ENCODE data around the gene PRRC2C. TPM values are rescaled to one million over a fixed set of nuclear protein-coding genes. Genes with fewer than 3 reads are reported as not detected.

Gene PRRC2C
- total RNA-seq, 1 donor from 2014 or later = 45.8 TPM

DNA sequence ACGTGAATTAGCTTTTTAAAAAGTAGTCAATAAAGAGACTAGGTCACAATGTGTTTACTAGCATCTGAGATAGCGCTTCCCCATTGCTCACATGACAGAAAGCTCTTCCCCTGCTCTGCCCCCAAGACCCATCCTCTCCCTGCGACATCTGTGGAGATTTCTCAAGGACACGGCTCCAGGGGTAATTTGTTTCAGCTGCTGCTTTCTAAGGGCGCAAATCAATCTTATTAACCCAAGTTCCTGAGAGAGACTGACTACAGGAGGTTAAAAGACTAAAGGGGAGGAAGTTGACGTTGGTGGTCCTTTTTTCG is 136.8 kb downstream of the PRRC2C start, which contains the start of gene MYOCOS:
TSS of gene MYOCOS (plus strand) at position 92 of the 311 bp plus-strand sequence. CDS start 1,641 bp downstream, outside the sequence.
- no peaks in the 10 kb centered on the region for H3K36me3 ChIP-seq
- H3K27ac ChIP-seq (replicated peaks) = no peak within 1 kb of the TSS
- H3K27me3 ChIP-seq (ENCODE audit: low read depth) = no peaks in the 10 kb centered on the region
- no peaks in the 10 kb centered on the region for H3K9me3 ChIP-seq (replicated peaks)
- no peak within 1 kb of the TSS for H3K4me3 ChIP-seq
- no peak for DNase-seq
- TF ChIP-seq, protein P1, sequence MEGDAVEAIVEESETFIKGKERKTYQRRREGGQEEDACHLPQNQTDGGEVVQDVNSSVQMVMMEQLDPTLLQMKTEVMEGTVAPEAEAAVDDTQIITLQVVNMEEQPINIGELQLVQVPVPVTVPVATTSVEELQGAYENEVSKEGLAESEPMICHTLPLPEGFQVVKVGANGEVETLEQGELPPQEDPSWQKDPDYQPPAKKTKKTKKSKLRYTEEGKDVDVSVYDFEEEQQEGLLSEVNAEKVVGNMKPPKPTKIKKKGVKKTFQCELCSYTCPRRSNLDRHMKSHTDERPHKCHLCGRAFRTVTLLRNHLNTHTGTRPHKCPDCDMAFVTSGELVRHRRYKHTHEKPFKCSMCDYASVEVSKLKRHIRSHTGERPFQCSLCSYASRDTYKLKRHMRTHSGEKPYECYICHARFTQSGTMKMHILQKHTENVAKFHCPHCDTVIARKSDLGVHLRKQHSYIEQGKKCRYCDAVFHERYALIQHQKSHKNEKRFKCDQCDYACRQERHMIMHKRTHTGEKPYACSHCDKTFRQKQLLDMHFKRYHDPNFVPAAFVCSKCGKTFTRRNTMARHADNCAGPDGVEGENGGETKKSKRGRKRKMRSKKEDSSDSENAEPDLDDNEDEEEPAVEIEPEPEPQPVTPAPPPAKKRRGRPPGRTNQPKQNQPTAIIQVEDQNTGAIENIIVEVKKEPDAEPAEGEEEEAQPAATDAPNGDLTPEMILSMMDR (IDR thresholded peaks at IDR 0.05; ENCODE audit: borderline replicate concordance) = no peak
- H3K4me1 ChIP-seq = no peaks in the 10 kb centered on the region
- intact Hi-C loops (cut with micrococcal nuclease) = no loop called here

DNA sequence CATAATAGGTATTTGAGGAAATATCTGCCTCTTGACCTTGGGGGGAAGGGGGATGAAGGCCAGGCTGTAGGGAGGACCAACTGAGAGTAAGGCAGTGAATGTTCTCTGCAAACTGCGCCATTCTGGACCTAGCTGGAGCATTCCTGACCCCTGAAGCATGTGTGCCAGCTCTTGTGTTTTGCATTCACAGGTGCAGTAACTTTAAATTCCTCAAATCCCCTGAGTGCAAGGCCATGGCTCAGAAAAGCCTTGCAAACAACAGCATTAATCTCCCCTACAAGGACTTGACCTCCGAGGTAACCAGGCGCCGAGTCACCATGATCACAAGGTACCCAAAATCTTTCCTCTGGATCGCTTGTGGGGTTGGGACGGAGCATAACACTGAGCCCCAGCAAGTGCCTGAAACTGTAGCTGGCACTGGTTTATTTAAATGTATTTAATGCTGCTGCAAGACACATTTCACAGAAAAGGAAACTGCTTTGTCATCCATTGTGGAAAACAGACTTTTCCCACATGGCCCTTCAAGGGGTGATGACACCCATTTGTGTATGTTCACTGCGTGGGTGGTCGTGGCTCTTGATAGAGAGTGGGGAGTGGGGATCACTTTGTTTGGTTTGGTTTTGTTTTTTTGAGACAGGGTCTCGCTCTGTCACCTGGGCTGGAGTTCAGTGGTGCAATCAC is 138.5 kb downstream of the PRRC2C start:
- Histone ChIP-seq H3K36me3 (no peaks in the 10 kb centered on the region), H3K27me3 (ENCODE audit: low read depth) (no peaks in the 10 kb centered on the region), H3K9me3 (replicated peaks) (no peaks in the 10 kb centered on the region), H3K27ac (replicated peaks) (no peak overlapping the region), H3K4me1 (no peaks in the 10 kb centered on the region), H3K4me3 (no peak overlapping the region)
- TF ChIP-seq, protein P1 (IDR thresholded peaks at IDR 0.05; ENCODE audit: borderline replicate concordance) = no peak
- intact Hi-C loops (cut with micrococcal nuclease) = no loop called here
- DNase-seq = no peak

DNA sequence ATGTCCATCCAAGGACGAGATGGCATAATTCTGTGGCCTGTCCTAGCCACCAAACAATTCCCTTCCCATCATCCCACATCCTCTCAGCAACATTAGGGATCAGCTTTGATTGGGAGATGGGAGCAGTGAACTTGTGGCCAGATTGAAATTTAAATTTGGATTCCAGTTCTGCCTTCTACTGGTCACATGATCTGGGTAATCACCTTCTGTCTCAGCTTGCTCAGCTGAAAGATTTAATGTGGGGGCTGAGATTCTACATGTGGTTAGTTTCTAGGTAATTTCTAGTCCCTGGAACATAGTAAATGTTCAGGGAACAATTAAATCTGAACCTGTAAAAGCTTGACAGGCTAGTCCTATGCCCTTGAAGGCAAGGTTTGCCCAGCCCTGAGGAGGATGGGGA is 139.9 kb downstream of the PRRC2C start:
- TF ChIP-seq, protein P1 (IDR thresholded peaks at IDR 0.05; ENCODE audit: borderline replicate concordance) = no peak
- H3K27me3 ChIP-seq (ENCODE audit: low read depth) = peaks cover 3% of the 10 kb centered on the region
- H3K36me3 ChIP-seq = no peaks in the 10 kb centered on the region
- no peaks in the 10 kb centered on the region for H3K4me1 ChIP-seq
- H3K4me3 ChIP-seq = no peak overlapping the region
- DNase-seq = no peak
- intact Hi-C loops (cut with micrococcal nuclease) = no loop called here
- no peaks in the 10 kb centered on the region for H3K9me3 ChIP-seq (replicated peaks)
- no peak overlapping the region for H3K27ac ChIP-seq (replicated peaks)

DNA sequence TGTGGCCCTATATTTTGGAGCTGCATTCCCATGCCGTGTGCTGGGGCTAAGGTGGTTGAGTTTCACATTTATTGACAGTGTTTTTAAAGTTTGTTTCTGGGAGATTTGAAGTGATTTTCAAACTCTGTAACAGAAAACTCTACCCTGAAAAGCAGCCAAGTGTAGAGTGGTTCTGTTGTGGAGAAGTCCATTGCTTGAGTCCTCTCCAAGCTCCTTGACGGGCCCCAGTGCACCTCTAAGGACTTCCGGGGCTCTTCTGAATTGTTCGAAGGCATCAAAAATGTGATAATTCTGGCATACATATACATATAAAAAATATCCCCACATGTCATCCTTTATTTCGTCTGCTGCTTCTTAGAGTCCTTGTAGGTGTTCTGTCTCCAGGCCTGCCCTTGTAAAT is 141.7 kb downstream of the PRRC2C start:
- intact Hi-C loops (cut with micrococcal nuclease) = no loop called here
- Histone ChIP-seq H3K4me3 (no peak overlapping the region), H3K4me1 (no peaks in the 10 kb centered on the region), H3K27me3 (ENCODE audit: low read depth) (peaks cover 5% of the 10 kb centered on the region), H3K27ac (replicated peaks) (no peak overlapping the region), H3K36me3 (no peaks in the 10 kb centered on the region), H3K9me3 (replicated peaks) (peaks cover 6% of the 10 kb centered on the region)
- TF ChIP-seq, protein P1 (IDR thresholded peaks at IDR 0.05; ENCODE audit: borderline replicate concordance) = no peak
- no peak for DNase-seq

DNA sequence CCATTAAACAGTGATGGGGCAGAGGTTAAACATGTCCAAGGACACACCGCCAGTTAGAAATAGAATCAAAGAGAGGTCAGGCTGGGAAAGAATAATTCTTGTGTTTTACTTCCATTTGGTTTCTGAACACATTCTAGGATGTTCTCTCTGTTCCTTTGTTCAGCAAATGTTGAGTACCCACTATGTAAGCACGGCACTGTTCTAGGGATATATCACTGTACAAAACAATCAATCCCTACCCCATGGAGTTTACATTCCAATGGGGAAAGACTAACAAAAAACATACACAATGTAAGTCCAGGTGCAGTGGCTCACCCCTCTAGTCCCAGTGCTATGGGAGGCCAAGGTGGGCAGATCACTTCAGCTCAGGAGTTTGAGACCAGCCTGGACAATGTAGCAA is 142.9 kb downstream of the PRRC2C start:
- Histone ChIP-seq H3K9me3 (replicated peaks) (peaks cover 7% of the 10 kb centered on the region), H3K27ac (replicated peaks) (no peak overlapping the region), H3K4me1 (no peaks in the 10 kb centered on the region), H3K4me3 (no peak overlapping the region), H3K27me3 (ENCODE audit: low read depth) (peaks cover 5% of the 10 kb centered on the region), H3K36me3 (no peaks in the 10 kb centered on the region)
- intact Hi-C loops (cut with micrococcal nuclease) = no loop called here
- TF ChIP-seq, protein P1 (IDR thresholded peaks at IDR 0.05; ENCODE audit: borderline replicate concordance) = no peak
- no peak for DNase-seq
